Panc1 (cell line): Measurements from ENCODE around the gene IZUMO4. TPM values are rescaled to one million over a fixed set of nuclear protein-coding genes. Genes with fewer than 3 reads are reported as not detected.
"Not testable (repeated sequence)": the region's sequence is repeated elsewhere in the genome, so short reads cannot be mapped to it uniquely, and the experiment has no call there.

Source experiments
- ATAC-seq: fragments of 200-7000 bp; cut with Tn5 transposase; 2 replicates; pipeline ENCODE4 v1.9.1; 2020; ENCODE audit warnings: mild to moderate bottlenecking, moderate library complexity
- BruUV-seq: library from RNA; stranded (reverse); fragments of 400-500 nt; replicated peaks from 2 replicates; lab custom pipeline; 2021; lab: Mats Ljungman, UMichigan
- CTCF ChIA-PET: fragments of 300-600 bp; sonication (Branson Sonifier 250); formaldehyde crosslinking; loops from one replicate; lab custom pipeline; 2022; ENCODE audit warnings: antibody characterized with exemption; lab: Charles Lee
- POLR2A ChIA-PET: fragments of 300-600 bp; sonication (Branson Sonifier 250); formaldehyde crosslinking; loops from one replicate; lab custom pipeline; 2022; ENCODE audit warnings: antibody characterized with exemption; lab: Charles Lee
- DNase-seq: peaks from one replicate; pipeline ENCODE4 v3.0.0-alpha.2; 2010; ENCODE audit warnings: low read depth, low spot score
- H3K27ac ChIP-seq: 2 replicates; pipeline ENCODE4 v1.5.1; 2011; ENCODE audit warnings: mild to moderate bottlenecking, low read length, inconsistent platforms
- H3K27me3 ChIP-seq: fragments of 200-500 bp; sonication (Bioruptor generic); 2 replicates; pipeline ENCODE4 v1.6.0; 2014; ENCODE audit warnings: low read length, inconsistent platforms; ENCODE audit not compliant: control insufficient read depth, insufficient read depth
- H3K36me3 ChIP-seq: fragments of 200-500 bp; sonication (Bioruptor generic); 2 replicates; pipeline ENCODE4 v1.5.1; 2014; ENCODE audit warnings: inconsistent platforms, mild to moderate bottlenecking, low read length, moderate library complexity; ENCODE audit not compliant: control insufficient read depth, insufficient read depth
- H3K4me1 ChIP-seq: 2 replicates; pipeline ENCODE4 v1.5.1; 2011; ENCODE audit warnings: inconsistent platforms, mild to moderate bottlenecking, low read length, moderate library complexity; ENCODE audit not compliant: control insufficient read depth, insufficient read depth
- H3K4me3 ChIP-seq, 2 experiments: 2 replicates each; pipeline ENCODE4 v1.5.1; 2011 to 2012; ENCODE audit warnings: low read depth in 2 of 2, low read length in 2 of 2, mild to moderate bottlenecking in 2 of 2, inconsistent platforms in 1 of 2, moderate library complexity in 1 of 2
- H3K9me3 ChIP-seq: fragments of 200-500 bp; sonication (Bioruptor generic); 2 replicates; pipeline ENCODE4 v1.5.1; 2014; ENCODE audit warnings: low read depth, mild to moderate bottlenecking, inconsistent platforms, low read length, moderate library complexity; ENCODE audit not compliant: control insufficient read depth, insufficient read depth
- CTCF ChIP-seq: fragments of 450-650 bp; IDR thresholded peaks from 2 replicates; pipeline ENCODE4 v1.5.1; 2017; ENCODE audit warnings: mild to moderate bottlenecking
- POLR2AphosphoS5 ChIP-seq: IDR thresholded peaks from 2 replicates; pipeline ENCODE4 v1.6.1; 2012; ENCODE audit warnings: mild to moderate bottlenecking, low read depth, low read length, moderate library complexity
- REST ChIP-seq, 2 experiments: IDR thresholded peaks; 2 replicates each; pipeline ENCODE4 v1.6.1; 2011 to 2012; ENCODE audit warnings: low read depth in 2 of 2, control low read depth in 1 of 2, low read length in 1 of 2, mild to moderate bottlenecking in 1 of 2, moderate library complexity in 1 of 2; ENCODE audit not compliant: insufficient read depth in 1 of 2
- SIN3A ChIP-seq: IDR thresholded peaks from 2 replicates; pipeline ENCODE4 v1.6.1; 2012; ENCODE audit warnings: low read depth, mild to moderate bottlenecking, low read length, moderate library complexity, borderline replicate concordance; ENCODE audit not compliant: insufficient read depth
- TCF7L2 ChIP-seq: IDR thresholded peaks from 2 replicates; pipeline ENCODE4 v1.6.1; 2011; ENCODE audit warnings: mild to moderate bottlenecking, low read depth, low read length, inconsistent platforms
- in situ Hi-C: cut with HindIII; loops from 2 replicates; pipeline ENCODE4 v1.10.0; 2016; ENCODE audit warnings: low sequenced_read_pairs, low pct_unique_long_range_greater_than_20kb
- intact Hi-C: fragments of 100-400 bp; cut with micrococcal nuclease; formaldehyde crosslinking; loops from one replicate; pipeline ENCODE4 v1.10.0; 2022; ENCODE audit not compliant: unreplicated experiment
- total RNA-seq: library from RNA; stranded (reverse); gene quantifications from one replicate; pipeline ENCODE4 v1.2.1, GENCODE V29; 2021; ENCODE audit not compliant: unreplicated experiment

The IZUMO4 gene
- total RNA-seq, 1 experiment from 2014 or later = 5.4 TPM

- no peak overlapping the region for H3K27ac ChIP-seq
- H3K4me1 ChIP-seq = no peaks in the 10 kb centered on the region; the same call in 1 of the 2 replicates
- intact Hi-C loops = no loop called here
- CTCF ChIA-PET = no interaction called here
- POLR2A ChIA-PET = interaction anchor here (0.7 kb wide), 1 partner anchor 76 kb away, joined by 4 read pairs; no protein-coding TSS in a partner anchor
- H3K4me3 ChIP-seq = no peak overlapping the region
- H3K27me3 ChIP-seq = no peaks in the 10 kb centered on the region
- BruUV-seq = no TSS peak
- TF ChIP-seq POLR2AphosphoS5 = no peak
- no peak for ATAC-seq
- H3K9me3 ChIP-seq = no peaks in the 10 kb centered on the region
- no peak for DNase-seq
- in situ Hi-C loops = no loop called here
- H3K36me3 ChIP-seq = no peaks in the 10 kb centered on the region
These were observed 11.6 kb upstream of the IZUMO4 start for GRCh38 chr19:2084993-2085720.

- H3K9me3 ChIP-seq, H3K36me3 ChIP-seq, H3K27ac ChIP-seq, H3K27me3 ChIP-seq, H3K4me3 ChIP-seq, intact Hi-C loops, DNase-seq, H3K4me1 ChIP-seq, BruUV-seq, in situ Hi-C loops: not testable (repeated sequence)
- peak; percentile 5; the same call in 1 of the 2 replicates for ATAC-seq
- CTCF ChIA-PET = interaction anchor here (0.6 kb wide), 1 partner anchor 232 kb away, joined by 3 read pairs; no protein-coding TSS in a partner anchor
- POLR2A ChIA-PET = interaction anchor here (0.6 kb wide), 1 partner anchor 212 kb away, joined by 9 read pairs; no protein-coding TSS in a partner anchor
These were observed 9.8 kb upstream of the IZUMO4 start for GRCh38 chr19:2086695-2087620.

GRCh38 chr19:2087621-2088100 lies 9.1 kb upstream of the IZUMO4 start:
- no peaks in the 10 kb centered on the region for H3K27me3 ChIP-seq
- no peaks in the 10 kb centered on the region; the same call in 1 of the 2 replicates for H3K4me1 ChIP-seq
- no peaks in the 10 kb centered on the region for H3K9me3 ChIP-seq
- POLR2A ChIA-PET = no interaction called here
- H3K27ac ChIP-seq = no peak overlapping the region
- ATAC-seq (peak; percentile 11; the same call in 1 of the 2 replicates), DNase-seq (no peak)
- intact Hi-C loops (no loop called here), in situ Hi-C loops (no loop called here)
- no peak overlapping the region for H3K4me3 ChIP-seq
- no peaks in the 10 kb centered on the region for H3K36me3 ChIP-seq
- CTCF ChIA-PET = interaction anchor here (0.6 kb wide), 1 partner anchor 233 kb away, joined by 3 read pairs; no protein-coding TSS in a partner anchor
- BruUV-seq = no TSS peak
- TF ChIP-seq CTCF = no peak
- no peak for TF ChIP-seq REST (IDR thresholded peaks at IDR 0.05; ENCODE audit: insufficient read depth in 1 of 2, low read depth in 2 of 2, low read length in 1 of 2)
- no peak for TF ChIP-seq POLR2AphosphoS5
- TF ChIP-seq TCF7L2 = no peak
- no peak for TF ChIP-seq SIN3A
